Measurements from ENCODE around the gene LIMS1. TPM values are rescaled to one million over a fixed set of nuclear protein-coding genes. Genes with fewer than 3 reads are reported as not detected.
A peak's percentile ranks its signal among the peaks of the same experiment; 100 is the strongest.
"Not testable (repeated sequence)": the region's sequence is repeated elsewhere in the genome, so short reads cannot be mapped to it uniquely, and the experiment has no call there.

Gene LIMS1
- total RNA-seq, 3 donors from 2014 or later: 24.4 to 65.4 (median 31.2) TPM

DNA sequence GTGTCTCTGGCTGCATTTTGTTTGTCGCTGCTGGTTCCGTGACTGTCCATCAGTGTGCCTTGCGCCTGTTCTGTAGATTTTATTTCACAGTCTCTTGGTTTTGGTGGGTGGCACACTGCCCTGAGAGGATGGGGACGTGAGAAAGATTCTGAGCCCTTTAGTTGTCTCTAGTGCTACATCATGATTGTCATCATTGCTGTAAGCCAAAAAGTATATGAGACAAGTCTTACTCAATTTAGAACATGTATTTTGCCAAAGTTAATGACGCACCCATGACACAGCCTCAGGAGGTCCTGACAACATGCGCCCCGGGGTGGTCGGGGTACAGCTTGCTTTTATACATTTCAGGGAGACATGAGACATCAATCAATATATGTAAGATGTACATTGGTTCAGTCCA lies 119.2 kb downstream of the LIMS1 start:
- DNase-seq; H3K4me3 ChIP-seq; H3K36me3 ChIP-seq (ENCODE audit: low read depth); ATAC-seq; H3K9me3 ChIP-seq; intact Hi-C loops (cut with DNase I, micrococcal nuclease); H3K4me1 ChIP-seq (ENCODE audit: low read depth): not testable (repeated sequence)

DNA sequence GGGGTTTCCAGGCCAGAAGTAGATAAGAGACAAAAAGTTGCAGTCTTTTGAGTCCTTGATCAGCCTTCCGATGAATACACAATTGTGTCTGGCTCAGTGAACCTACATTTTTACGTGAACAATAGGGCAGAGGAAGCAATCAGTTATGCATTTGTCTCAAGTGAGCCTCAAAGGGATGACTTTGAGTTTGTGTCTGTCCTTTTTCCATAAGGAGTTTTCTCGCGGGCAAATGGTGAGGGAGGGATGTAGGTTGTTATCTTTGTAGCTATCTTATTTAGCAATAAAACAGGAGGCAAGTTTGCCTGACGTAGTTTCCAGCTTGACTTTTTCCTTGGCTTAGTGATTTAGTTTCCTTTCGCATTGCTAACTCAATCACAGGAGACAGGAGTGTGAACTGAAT lies 119.6 kb downstream of the LIMS1 start:
- intact Hi-C loops (cut with DNase I, micrococcal nuclease); ATAC-seq; DNase-seq; H3K4me3 ChIP-seq; H3K36me3 ChIP-seq (ENCODE audit: low read depth); H3K9me3 ChIP-seq; H3K4me1 ChIP-seq (ENCODE audit: low read depth): not testable (repeated sequence)

DNA sequence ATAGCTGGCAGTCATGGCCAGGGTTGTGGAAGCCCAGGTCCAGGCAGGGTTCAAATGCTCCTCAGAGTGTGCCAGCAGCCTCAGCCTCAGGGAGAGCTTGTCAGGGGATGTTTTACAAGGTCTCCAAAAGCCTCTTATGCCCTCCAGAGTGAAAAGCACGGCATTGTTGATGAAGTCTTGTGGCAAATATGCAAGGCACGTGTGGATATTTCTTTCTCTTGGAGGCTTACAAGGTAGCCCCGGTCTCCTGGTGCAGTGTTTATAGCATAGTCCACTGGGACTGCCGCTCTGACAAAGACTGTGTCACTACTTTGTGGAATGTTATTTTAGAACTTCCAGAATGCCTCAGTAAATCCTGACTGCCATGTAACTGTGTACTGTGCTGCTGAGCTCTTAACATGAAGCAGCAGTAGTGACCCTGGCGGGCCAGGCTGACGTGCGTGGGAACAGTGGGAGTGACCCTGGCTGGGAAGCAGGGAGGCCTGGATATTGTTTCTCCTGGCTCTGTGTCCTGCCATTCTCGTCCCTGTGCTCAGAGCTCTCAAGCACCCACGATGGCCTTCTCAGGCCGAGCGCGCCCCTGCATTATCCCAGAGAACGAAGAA lies 120.4 kb downstream of the LIMS1 start:
- DNase-seq; intact Hi-C loops (cut with DNase I, micrococcal nuclease); H3K36me3 ChIP-seq (ENCODE audit: low read depth); H3K4me1 ChIP-seq (ENCODE audit: low read depth); H3K9me3 ChIP-seq; H3K4me3 ChIP-seq: not testable (repeated sequence)
- ATAC-seq: peak; percentile 58

DNA sequence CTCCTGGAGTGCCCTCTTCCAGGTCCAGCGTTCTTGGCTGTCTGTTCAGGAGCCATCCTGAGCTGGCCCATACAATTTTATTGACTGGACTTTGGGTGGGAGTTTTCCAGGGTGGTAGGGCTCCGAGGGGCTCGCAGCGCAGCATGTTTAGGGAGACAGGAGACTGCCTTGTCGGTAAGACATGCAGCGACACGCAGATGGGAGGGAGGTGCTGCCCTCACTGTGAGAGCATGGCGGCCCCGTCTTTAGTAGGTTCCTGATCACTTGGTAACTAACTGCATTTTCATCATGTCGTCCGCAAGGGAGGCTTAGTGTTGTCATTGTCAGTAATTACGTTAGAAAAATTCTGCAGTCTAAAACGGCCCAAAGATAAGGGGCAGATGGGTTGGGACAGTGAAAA lies 121.0 kb downstream of the LIMS1 start:
- H3K4me3 ChIP-seq; intact Hi-C loops (cut with DNase I, micrococcal nuclease); H3K36me3 ChIP-seq (ENCODE audit: low read depth); H3K9me3 ChIP-seq; ATAC-seq; DNase-seq; H3K4me1 ChIP-seq (ENCODE audit: low read depth): not testable (repeated sequence)

DNA sequence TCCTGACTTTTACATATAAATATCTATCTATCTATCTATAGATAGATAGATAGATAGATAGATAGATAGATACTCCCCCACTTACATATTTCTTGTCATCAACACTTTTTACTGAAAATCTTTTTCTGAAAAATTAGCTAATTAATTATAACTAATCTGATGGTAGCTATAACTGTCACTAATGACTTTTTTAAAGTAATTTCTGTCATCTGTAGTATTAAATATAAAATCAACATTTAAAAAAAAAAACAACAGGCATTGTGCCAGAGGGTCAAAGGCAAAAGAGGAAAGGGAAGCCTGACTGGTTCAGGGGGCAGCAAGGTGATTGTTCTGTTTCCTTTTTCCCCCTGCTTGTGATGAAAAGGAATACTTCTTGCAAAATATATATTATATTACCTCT lies 122.0 kb downstream of the LIMS1 start:
- intact Hi-C loops (cut with DNase I, micrococcal nuclease): not testable (repeated sequence)

DNA sequence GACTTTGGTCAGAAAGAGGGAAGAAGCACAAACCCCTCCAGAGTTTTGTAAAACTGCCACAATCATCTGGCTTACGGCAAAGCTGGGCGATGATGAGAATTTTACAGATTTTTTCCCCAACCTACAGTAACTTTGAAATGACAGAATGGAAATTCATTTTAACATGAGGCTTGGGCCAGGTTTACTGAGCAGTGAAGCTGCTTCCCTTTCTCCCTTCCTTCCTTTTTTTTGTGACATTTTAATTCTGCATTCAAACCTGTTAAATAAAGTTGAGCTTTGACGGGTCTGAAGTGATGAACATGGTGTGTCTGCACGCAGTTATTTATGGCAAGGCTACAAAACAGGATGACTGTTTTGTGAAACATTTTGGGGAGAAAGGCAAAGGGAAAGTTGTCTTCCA lies 123.2 kb downstream of the LIMS1 start:
- H3K36me3 ChIP-seq (ENCODE audit: low read depth); ATAC-seq; intact Hi-C loops (cut with DNase I, micrococcal nuclease); H3K4me3 ChIP-seq; DNase-seq; H3K4me1 ChIP-seq (ENCODE audit: low read depth); H3K9me3 ChIP-seq: not testable (repeated sequence)

More for the DNA sequence above, 122.0 kb downstream of the LIMS1 start:
- H3K9me3 ChIP-seq; H3K4me3 ChIP-seq; H3K4me1 ChIP-seq (ENCODE audit: low read depth); ATAC-seq; H3K36me3 ChIP-seq (ENCODE audit: low read depth); DNase-seq: not testable (repeated sequence)

DNA sequence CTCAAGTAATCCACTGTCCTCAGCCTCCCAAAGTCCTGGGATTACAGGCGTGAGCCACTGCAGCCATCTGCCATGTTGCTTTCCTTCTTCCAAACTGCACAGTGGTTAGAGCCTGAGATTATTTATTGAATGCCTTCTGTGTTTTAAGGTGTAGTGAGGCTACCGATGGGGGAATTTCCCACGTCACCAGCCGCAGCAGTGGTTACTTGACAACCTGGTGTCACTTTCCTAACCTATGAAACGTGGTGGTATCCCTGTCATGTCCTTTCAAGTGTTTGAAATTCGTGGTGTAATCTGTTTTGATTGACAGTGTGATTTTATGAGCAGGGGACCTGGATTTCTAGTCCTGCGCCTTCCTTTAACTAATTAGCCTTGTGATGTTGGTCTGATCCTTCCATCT lies 124.3 kb downstream of the LIMS1 start:
- H3K9me3 ChIP-seq; H3K36me3 ChIP-seq (ENCODE audit: low read depth); DNase-seq; H3K4me1 ChIP-seq (ENCODE audit: low read depth); ATAC-seq; intact Hi-C loops (cut with DNase I, micrococcal nuclease); H3K4me3 ChIP-seq: not testable (repeated sequence)

DNA sequence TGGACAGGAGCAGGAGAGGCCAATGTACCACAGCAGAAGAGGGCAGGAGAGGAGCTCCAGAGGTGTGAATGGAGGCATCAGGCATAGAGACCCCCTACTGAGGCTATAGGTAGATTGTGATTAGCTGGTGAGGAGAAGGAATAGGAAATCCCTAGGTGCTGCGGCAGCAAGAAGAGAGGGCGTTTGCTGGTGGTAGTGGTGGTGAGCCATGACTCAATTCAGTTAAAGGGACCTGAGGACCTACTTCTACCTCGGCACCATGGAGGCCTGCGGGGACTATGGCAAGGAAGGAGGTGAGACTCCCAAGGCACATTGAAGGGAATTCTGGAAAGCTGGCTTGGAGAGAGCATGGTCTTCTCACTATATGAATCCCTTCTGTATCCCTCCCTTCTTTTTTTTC lies 127.2 kb downstream of the LIMS1 start:
- DNase-seq; H3K4me1 ChIP-seq (ENCODE audit: low read depth); H3K4me3 ChIP-seq; intact Hi-C loops (cut with DNase I, micrococcal nuclease); H3K9me3 ChIP-seq; ATAC-seq; H3K36me3 ChIP-seq (ENCODE audit: low read depth): not testable (repeated sequence)

DNA sequence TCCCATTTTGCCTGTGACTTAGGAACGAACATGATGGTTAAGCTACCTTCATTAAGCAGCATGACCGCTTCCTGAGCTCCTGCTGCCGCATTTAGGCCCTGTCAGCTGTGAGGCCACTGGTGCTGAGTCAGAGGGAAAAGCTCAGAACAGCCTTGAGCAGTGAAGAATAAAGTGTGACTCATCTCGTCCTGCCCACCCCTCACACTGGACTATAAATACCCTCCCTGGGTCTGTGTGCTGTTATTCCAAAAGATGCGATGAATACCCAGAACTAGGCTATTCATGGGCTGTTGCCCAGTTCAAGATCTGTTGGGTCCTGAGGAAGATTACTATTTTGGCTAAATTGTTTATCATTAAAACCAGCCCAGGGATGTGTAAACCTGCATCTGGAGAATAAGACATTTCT lies 127.9 kb downstream of the LIMS1 start:
- intact Hi-C loops (cut with DNase I, micrococcal nuclease); H3K4me3 ChIP-seq; H3K4me1 ChIP-seq (ENCODE audit: low read depth); DNase-seq; H3K36me3 ChIP-seq (ENCODE audit: low read depth); H3K9me3 ChIP-seq: not testable (repeated sequence)
- ATAC-seq: peak; percentile 76

DNA sequence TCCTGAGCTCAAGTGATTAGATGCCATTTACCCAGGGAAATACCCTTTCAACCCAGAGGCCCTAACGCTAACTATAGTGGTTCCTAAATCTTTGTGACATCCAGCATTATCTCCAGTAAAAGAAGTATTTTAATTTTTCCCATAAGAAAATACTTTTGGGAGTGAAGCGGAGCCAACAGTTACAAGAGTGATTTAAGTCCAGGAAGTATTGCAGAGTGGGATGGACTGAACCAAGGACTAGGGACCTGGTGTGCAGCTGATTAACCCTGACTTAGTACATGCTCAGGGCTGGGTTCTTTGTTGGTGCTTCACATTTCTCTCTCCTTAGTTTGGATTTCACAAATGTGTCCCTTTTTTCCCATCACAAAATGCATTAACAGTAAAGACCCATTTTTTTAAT lies 129.1 kb downstream of the LIMS1 start:
- H3K9me3 ChIP-seq; H3K36me3 ChIP-seq (ENCODE audit: low read depth); H3K4me1 ChIP-seq (ENCODE audit: low read depth); H3K4me3 ChIP-seq; ATAC-seq; intact Hi-C loops (cut with DNase I, micrococcal nuclease); DNase-seq: not testable (repeated sequence)

DNA sequence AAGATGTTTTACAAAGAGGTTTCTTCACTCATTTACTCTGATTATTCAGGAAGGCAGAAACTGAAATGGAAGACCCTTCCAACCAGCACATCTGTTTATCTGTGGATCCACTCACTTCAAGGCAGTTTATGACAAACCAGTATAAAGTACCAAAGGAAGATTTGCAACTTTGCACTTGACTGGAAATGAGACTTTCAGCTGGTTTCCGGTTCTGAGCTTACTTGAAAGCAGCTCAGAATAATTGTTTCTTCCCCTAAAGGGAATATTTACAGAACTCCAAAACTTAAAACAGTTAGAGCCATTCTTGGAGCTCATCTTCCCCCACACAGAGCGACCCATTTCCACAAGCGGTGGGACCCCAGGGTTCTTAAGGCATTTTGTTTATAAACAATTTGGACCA lies 129.8 kb downstream of the LIMS1 start:
- H3K36me3 ChIP-seq (ENCODE audit: low read depth); intact Hi-C loops (cut with DNase I, micrococcal nuclease); H3K4me3 ChIP-seq; ATAC-seq; H3K9me3 ChIP-seq; H3K4me1 ChIP-seq (ENCODE audit: low read depth); DNase-seq: not testable (repeated sequence)

DNA sequence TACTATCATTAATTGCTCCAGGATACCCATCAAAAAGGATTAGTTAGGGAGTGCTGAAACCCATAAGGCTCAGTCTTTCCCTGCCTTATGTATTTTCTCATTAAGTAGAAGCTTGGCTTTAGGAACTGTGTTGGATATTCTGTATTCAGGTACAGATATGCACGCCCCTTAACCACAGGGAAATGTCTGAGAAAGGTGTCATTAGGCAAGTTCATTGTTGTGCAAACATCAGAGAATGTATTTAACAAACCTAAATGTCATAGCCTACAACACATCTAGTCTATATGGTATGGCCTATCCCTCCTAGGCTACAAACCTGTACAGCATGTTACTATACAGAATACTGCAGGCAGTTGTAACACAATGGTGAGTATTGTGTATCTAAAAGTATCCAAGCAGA lies 130.7 kb downstream of the LIMS1 start:
- H3K36me3 ChIP-seq (ENCODE audit: low read depth); DNase-seq; H3K4me1 ChIP-seq (ENCODE audit: low read depth); intact Hi-C loops (cut with DNase I, micrococcal nuclease); H3K9me3 ChIP-seq; H3K4me3 ChIP-seq: not testable (repeated sequence)
- ATAC-seq: peak; percentile 15

DNA sequence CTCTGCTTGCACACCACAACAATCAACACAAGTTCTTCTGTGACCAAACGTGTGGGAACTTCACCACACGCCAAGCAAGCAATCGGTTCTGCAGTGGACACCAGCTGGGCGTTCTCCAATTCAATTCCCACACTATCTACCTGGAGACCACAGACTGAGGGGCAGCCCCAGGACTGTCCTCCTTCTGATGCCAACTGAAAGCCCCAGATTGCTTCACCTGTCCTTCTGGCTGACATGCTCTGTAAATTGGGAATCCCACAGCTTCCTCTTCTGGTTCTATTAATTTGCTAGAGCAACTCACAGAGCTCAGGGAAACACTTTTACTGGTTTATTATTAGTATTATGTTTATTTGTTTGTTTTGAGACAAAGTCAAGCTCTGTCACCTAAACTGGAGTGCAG lies 131.7 kb downstream of the LIMS1 start:
- ATAC-seq; intact Hi-C loops (cut with DNase I, micrococcal nuclease): not testable (repeated sequence)

DNA sequence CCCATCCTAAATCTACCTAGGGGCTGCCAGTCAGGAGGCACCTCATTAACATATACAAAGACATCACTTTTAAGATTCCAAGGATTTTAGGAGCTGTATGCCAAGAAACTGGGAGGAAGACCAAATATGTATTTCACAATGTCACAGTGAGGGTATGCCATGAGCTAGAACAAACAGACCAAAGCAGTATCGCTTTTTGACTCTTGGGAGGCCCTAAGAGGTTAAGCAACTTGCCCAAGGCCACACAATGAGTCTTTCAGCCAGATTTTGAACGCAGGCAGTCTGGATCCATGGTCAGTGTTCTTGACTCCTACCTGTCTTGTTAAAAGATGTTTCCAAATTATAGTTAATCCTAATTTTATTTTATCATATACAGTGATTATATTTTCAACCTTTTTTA lies 132.9 kb downstream of the LIMS1 start:
- H3K36me3 ChIP-seq (ENCODE audit: low read depth); intact Hi-C loops (cut with DNase I, micrococcal nuclease); ATAC-seq; DNase-seq; H3K9me3 ChIP-seq; H3K4me1 ChIP-seq (ENCODE audit: low read depth); H3K4me3 ChIP-seq: not testable (repeated sequence)

More for the DNA sequence above, 131.7 kb downstream of the LIMS1 start:
- not testable (repeated sequence) for H3K4me1 ChIP-seq (ENCODE audit: low read depth); DNase-seq; H3K4me3 ChIP-seq; H3K9me3 ChIP-seq; H3K36me3 ChIP-seq (ENCODE audit: low read depth)

DNA sequence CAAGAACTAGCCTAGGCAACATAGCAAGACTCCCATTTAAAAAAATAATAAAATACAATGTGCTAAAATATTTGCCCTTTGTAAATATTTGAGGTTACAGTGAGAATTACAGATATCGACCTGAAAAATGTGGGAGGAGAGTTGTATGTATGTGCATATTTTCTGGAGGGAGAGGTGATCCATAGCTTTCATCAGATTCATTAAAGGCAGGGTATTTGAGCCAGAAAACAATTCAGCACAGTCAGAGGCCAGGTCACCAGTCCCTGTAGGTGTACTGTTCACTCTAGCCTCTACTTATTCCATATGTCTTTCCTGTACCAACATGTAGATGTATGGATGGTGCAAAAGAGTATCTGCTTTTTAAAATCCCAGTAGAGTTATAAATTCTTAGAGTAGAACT lies 136.0 kb downstream of the LIMS1 start:
- H3K36me3 ChIP-seq (ENCODE audit: low read depth); H3K9me3 ChIP-seq; H3K4me3 ChIP-seq; intact Hi-C loops (cut with DNase I, micrococcal nuclease); H3K4me1 ChIP-seq (ENCODE audit: low read depth); ATAC-seq; DNase-seq: not testable (repeated sequence)

All from mucosa of descending colon (tissue), 3 donors.